Measurements from ENCODE around the gene OR51A7.
"Not testable (repeated sequence)": the region's sequence is repeated elsewhere in the genome, so short reads cannot be mapped to it uniquely, and the experiment has no call there.

OR51A7 gene

GRCh38 chr11:4903484-4903883 lies at the start of gene OR51A7:
Gene OR51A7, plus strand, starts transcription at chr11:4903783. Its CDS starts 3,587 bp downstream, at chr11:4907370.
- DNase-seq (ENCODE audit: low read depth), result no peak

- DNase-seq (ENCODE audit: low read depth), result not testable (repeated sequence)
Measured at GRCh38 chr11:4854286-4854685, 49.3 kb upstream of the OR51A7 start.

- no peak for DNase-seq (ENCODE audit: low read depth)
Measured at GRCh38 chr11:4862447-4863236, 40.9 kb upstream of the OR51A7 start.

GRCh38 chr11:4863876-4864275 lies 39.7 kb upstream of the OR51A7 start:
- no peak for DNase-seq (ENCODE audit: low read depth)

GRCh38 chr11:4865855-4866254 lies 37.7 kb upstream of the OR51A7 start:
- no peak for DNase-seq (ENCODE audit: low read depth)

GRCh38 chr11:4881188-4881587 lies 22.4 kb upstream of the OR51A7 start:
- DNase-seq (ENCODE audit: low read depth), result no peak

- peak; percentile 23 for DNase-seq (ENCODE audit: low read depth)
Measured at GRCh38 chr11:4881860-4882500, 21.6 kb upstream of the OR51A7 start, which contains the start of gene OR51T1. Gene OR51T1, plus strand, starts transcription at chr11:4881900. Its CDS starts 0 bp downstream, at chr11:4881900.

GRCh38 chr11:4882543-4882942 lies 21.0 kb upstream of the OR51A7 start:
- DNase-seq (ENCODE audit: low read depth), result no peak

GRCh38 chr11:4884361-4884760 lies 19.2 kb upstream of the OR51A7 start:
- DNase-seq (ENCODE audit: low read depth), result no peak

- DNase-seq (ENCODE audit: low read depth), result no peak
Measured at GRCh38 chr11:4886186-4886585, 17.4 kb upstream of the OR51A7 start.

- DNase-seq (ENCODE audit: low read depth), result no peak
Measured at GRCh38 chr11:4887591-4887990, 16.0 kb upstream of the OR51A7 start.

GRCh38 chr11:4890279-4890678 lies 13.3 kb upstream of the OR51A7 start:
- no peak for DNase-seq (ENCODE audit: low read depth)

GRCh38 chr11:4891996-4892640 lies 11.5 kb upstream of the OR51A7 start:
- peak; percentile 89 for DNase-seq (ENCODE audit: low read depth)

GRCh38 chr11:4916581-4916980 lies 13.0 kb downstream of the OR51A7 start:
- DNase-seq (ENCODE audit: low read depth), result no peak

- DNase-seq (ENCODE audit: low read depth), result no peak
Measured at GRCh38 chr11:4919250-4919649, 15.7 kb downstream of the OR51A7 start, which contains the start of gene OR51G2. Gene OR51G2, minus strand, starts transcription at chr11:4919350. Its CDS starts 3,687 bp downstream, at chr11:4915663.

- DNase-seq (ENCODE audit: low read depth), result no peak
Measured at GRCh38 chr11:4921796-4922195, 18.2 kb downstream of the OR51A7 start.

GRCh38 chr11:4922304-4922703 lies 18.7 kb downstream of the OR51A7 start:
- DNase-seq (ENCODE audit: low read depth), result no peak

GRCh38 chr11:4924239-4924638 lies 20.7 kb downstream of the OR51A7 start, which contains the start of gene OR51G1:
Gene OR51G1, minus strand, starts transcription at chr11:4924339. Its CDS starts 0 bp downstream, at chr11:4924339.
- no peak for DNase-seq (ENCODE audit: low read depth)

GRCh38 chr11:4926608-4927007 lies 23.0 kb downstream of the OR51A7 start:
- peak; percentile 8 for DNase-seq (ENCODE audit: low read depth)

- DNase-seq (ENCODE audit: low read depth), result no peak
Measured at GRCh38 chr11:4932751-4933150, 29.2 kb downstream of the OR51A7 start.

- DNase-seq (ENCODE audit: low read depth), result no peak
Measured at GRCh38 chr11:4936745-4937144, 33.2 kb downstream of the OR51A7 start.

GRCh38 chr11:4947505-4947904 lies 43.9 kb downstream of the OR51A7 start, which contains the start of gene OR51A4:
Gene OR51A4, minus strand, starts transcription at chr11:4947605. Its CDS starts 505 bp downstream, at chr11:4947100.
- DNase-seq (ENCODE audit: low read depth), result no peak

GRCh38 chr11:4955613-4956012 lies 52.0 kb downstream of the OR51A7 start, which contains the start of gene OR51A2:
Gene OR51A2, minus strand, starts transcription at chr11:4955713. Its CDS starts 0 bp downstream, at chr11:4955713.
- not testable (repeated sequence) for DNase-seq (ENCODE audit: low read depth)
